Glomerular visceral epithelial cell (primary cell): ENCODE measurements around the gene FARSA.
"Not testable (repeated sequence)": the region's sequence is repeated elsewhere in the genome, so short reads cannot be mapped to it uniquely, and the experiment has no call there.

ENCODE experiments used
- DNase-seq: peaks from one replicate; pipeline ENCODE4 v3.0.0-alpha.2; 2016; ENCODE audit errors: extremely low spot score

Gene FARSA

GRCh38 chr19:12890787-12891552, 42.5 kb downstream of the FARSA start, which contains the start of gene GCDH:
Gene GCDH (plus strand): TSS chr19:12891160. CDS start chr19:12891305, 145 bp downstream.
- DNase-seq, result peak; percentile 99

GRCh38 chr19:12890299-12890786, 43.2 kb downstream of the FARSA start:
- not testable (repeated sequence) for DNase-seq

DNA sequence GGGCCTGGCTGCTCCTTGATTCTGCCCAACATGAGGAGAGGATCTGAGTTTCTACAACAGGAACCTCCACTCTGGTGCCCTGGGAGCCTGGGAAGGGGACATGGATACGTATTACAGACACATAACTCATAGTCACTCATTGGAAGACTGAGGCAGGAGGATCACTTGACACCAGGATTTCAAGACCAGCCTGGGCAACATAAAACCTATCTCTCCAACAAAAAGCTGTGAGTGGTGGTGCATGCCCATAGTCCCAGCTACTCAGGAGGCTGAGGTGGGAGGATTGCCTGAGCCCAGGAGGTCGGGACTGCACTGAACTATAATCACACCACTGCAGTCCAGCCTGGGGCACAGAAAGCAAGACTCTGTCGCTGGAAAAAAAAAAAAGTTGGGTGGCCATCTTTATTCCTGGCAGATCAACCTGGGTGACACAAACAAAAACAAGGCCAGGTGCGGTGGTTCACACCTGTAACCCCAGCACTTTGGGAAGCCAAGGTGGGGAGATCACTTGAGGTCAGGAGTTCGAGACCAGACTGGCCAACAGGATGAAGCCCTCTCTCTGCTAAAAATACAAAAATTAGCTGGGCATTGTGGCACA, 45.4 kb downstream of the FARSA start:
- DNase-seq, result no peak

GRCh38 chr19:12886969-12887747, 46.4 kb downstream of the FARSA start, which contains the start of gene KLF1:
Gene KLF1 (minus strand): TSS chr19:12887201. CDS start chr19:12887140, 61 bp downstream.
- no peak for DNase-seq

GRCh38 chr19:12886651-12886968, 46.9 kb downstream of the FARSA start:
- no peak for DNase-seq

DNA sequence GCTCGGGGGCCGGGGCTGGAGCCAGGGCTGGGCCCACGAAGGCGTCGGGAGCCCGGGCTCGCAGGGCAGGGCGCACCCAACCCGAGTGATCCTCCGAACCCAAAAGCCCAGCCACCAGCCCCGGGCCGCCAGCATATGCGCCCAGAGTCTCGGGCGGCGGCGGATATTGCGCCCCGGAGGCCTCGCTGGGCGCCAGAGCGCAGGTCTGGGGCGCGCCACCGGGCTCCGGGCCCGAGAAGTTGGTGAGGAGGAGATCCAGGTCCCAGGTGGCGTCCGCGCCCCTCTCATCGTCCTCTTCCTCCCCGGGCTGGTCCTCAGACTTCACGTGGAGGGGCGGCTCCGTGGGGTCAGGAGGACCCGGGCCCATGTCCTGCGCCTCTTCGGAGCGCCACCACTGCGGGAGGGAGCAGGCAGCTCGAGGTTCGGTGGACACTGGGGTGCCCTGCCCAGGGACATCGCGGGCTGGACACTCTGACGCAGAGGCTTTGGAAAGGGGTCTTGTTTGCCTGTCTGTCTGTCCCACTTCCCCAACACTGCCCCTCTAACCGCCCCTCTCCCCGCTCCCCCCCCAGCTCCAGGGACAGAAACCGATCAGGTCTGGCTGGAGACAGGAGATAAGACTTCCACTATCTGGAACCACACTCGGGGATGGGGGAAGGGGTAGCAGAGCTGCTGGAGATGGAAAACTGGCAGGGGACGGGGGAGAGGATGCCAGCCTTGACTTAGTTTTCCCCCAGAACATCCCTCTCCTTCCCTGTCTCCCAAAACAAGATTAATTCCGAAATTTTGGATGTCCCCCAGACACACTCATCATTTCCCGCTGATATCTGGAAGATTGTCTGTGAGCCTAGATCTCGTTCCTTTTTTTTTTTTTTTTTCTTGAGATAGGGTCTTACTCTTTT, 47.5 kb downstream of the FARSA start:
- DNase-seq, result no peak

DNA sequence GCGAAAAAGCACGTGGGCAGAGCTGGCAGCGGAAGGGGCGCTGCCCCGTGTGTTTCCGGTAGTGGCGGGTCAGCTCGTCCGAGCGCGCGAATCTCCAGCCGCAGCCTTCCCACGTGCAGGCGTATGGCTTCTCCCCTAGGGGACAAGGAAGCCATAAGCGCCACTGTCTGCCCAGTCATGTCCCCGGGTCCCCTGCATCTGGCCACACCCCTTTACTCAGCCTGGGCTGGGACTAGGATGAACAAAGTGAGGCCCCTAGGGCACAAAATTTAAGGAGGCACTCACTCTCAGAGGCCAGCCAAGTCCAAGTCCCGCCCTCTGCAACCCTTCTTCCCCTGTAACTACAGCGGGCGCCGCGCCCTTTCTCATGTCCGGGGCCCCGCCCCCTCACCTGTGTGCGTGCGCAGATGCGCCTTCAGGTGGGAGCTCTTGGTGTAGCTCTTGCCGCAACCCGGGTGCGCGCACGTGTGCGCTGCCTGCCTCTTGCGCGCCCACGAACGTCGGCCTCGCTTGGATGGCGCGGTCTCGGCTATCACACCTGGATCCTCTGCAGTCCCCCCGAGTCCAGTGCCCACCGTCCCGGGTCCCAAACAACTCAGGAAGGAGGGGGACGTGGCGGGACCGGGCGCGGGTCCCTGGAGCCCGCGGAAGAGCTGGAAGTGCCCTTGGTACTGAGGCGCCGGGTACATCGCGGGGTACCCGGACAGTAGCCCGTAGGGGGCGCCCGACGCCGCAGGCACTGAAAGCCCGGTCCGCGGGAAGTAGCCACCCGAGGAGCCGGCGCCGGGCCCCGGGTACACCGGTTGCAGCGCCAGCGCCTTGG, 48.4 kb downstream of the FARSA start:
- DNase-seq, result peak; percentile 36

DNA sequence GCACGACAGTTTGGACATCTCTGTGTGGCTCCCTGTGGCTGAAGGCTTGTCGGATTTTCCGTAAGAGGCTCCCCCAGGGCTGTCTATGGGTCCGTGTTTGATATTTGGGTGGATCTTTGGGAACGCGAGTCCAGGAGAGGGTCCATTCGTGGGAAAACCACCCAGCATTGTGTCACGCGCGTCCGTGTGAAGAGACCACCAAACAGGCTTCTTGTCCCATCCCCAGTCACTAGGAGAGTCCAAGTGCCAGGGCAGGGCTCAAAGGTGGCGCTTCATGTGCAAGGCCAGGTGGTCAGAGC, 48.9 kb downstream of the FARSA start:
- DNase-seq, result no peak

DNA sequence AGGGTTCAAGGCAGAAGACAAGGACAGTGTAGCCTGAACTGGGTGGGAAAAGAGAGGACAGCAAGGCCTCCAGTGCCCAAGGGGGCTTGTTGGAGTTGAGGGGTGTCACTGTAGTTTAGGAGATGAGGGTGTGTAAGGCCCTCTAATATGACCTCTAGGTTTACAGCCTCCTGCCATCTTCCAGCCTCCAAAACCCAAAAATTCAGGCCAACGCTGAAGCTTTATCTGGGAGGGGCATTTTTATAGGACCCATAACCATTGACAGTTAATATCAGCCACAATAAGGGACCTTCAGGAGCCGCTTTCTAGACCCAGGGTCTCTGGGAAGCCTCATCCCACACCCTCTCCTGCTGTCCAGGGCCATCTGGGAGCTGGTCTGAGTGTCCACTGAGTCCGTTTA, 49.3 kb downstream of the FARSA start:
- DNase-seq, result no peak

- no peak for DNase-seq
Measured at GRCh38 chr19:12882589-12882988, 50.9 kb downstream of the FARSA start.

GRCh38 chr19:12881172-12881808, 52.2 kb downstream of the FARSA start, which contains the start of gene DNASE2:
Gene DNASE2 (minus strand): TSS chr19:12881449. CDS start chr19:12881375, 74 bp downstream.
- DNase-seq, result peak; percentile 91

DNA sequence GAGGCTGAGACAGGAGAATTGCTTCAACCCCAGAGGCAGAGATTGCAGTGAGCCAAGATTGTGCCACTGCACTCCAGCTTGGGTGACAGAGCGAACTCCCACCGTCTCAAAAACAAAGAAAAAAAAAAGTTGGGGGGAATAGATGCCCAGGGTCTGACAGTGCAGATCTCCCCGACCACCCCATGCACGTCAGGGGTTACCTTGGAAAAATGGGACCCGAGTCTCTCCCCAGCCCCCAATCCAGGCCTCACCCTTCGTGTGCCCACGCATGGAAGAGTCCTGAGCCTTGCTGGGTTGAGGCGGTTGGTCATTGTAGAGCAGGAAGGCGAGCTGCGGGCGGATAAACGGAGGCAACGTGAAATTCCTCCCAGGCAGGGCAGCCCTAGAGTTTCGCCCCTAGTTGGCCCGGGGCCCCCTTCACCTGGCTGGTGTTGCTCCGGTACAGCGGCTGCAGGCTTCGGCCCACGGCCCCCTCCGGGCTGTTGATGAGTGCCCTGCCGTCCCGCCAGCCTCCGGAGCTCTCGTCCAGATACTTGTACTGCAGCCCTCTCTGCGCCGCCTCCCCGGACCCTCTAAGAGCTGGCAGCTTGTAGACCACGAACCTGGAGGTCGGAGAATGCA, 52.9 kb downstream of the FARSA start:
- DNase-seq, result no peak

- no peak for DNase-seq
Measured at GRCh38 chr19:12875086-12875485, 58.4 kb downstream of the FARSA start.

DNA sequence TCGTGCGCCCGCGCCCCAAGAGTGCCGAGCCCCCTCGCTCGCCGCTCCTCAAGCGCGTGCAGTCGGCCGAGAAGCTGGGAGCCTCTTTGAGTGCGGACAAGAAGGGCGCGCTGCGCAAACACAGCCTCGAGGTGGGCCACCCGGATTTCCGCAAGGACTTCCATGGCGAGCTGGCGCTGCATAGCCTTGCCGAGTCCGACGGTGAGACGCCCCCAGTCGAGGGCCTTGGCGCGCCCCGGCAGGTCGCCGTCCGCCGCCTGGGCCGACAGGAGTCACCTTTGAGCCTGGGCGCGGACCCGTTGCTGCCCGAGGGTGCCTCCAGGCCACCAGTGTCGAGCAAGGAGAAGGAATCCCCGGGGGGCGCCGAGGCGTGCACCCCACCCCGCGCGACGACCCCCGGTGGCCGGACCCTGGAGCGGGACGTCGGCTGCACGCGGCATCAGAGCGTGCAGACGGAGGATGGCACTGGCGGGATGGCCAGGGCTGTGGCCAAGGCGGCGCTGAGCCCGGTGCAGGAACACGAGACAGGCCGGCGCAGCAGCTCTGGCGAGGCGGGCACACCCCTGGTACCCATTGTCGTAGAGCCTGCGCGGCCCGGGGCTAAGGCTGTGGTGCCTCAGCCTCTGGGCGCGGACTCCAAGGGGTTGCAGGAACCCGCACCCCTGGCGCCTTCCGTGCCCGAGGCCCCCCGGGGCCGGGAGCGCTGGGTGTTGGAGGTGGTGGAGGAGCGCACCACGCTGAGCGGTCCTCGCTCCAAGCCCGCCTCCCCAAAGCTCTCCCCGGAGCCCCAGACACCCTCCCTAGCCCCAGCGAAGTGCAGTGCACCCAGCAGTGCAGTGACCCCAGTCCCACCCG, 59.4 kb downstream of the FARSA start:
- DNase-seq, result no peak

DNA sequence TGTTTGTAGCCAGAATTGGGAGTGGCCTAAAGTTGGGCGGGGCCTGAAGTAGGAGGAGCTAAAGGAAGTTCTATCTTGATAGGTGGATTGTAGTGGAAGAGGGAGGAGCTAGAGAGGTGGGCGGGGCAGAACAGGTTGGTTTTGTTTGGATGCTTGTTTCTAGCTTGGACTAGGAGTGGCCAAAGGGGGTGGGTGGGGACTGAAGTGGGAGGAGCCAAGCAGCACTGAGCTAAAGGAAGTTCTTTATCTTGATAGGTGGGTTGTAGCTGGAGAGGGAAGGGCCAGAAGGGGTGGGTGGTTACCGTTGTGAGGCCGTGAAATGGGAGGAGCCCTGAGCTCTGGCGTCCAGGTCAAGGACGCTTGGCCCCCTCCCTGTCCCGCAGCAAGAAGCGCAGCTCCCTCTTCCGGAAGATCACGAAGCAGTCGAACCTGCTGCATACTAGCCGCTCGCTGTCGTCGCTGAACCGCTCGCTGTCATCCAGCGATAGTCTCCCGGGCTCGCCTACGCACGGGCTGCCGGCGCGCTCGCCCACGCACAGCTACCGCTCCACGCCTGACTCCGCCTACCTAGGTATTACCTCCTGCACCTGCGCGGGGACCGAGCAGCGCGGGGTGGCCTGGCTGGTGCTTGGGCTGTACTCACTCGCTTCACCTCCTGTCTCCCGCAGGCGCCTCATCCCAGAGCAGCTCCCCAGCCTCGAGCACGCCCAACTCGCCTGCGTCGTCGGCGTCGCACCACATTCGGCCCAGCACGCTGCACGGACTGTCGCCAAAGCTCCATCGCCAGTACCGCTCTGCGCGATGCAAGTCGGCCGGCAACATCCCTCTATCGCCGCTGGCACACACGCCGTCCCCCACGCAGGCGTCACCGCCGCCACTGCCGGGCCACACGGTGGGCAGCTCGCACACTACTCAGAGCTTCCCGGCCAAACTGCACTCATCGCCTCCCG, 60.3 kb downstream of the FARSA start:
- DNase-seq, result peak; percentile 79
